Duodenal mucosa (tissue), 2 donors: ENCODE data around the gene CD99.

Experiments used
- H3K27ac ChIP-seq: one replicate; pipeline ENCODE4 v1.7.0; 2013; ENCODE audit warnings: low read depth, low read length
- H3K27me3 ChIP-seq, 2 donors: one replicate each; pipeline ENCODE4 v1.7.0; 2013; ENCODE audit warnings: low read length in 2 of 2, control low read depth in 1 of 2; ENCODE audit not compliant: insufficient read depth in 2 of 2, control insufficient read depth in 1 of 2
- H3K36me3 ChIP-seq, 2 donors: one replicate each; pipeline ENCODE4 v1.7.0; 2013; ENCODE audit warnings: low read length in 2 of 2, control low read depth in 1 of 2; ENCODE audit not compliant: insufficient read depth in 2 of 2, control insufficient read depth in 1 of 2
- H3K4me1 ChIP-seq, 2 donors: one replicate each; pipeline ENCODE4 v1.7.0; 2013; ENCODE audit warnings: low read length in 2 of 2, control low read depth in 1 of 2; ENCODE audit not compliant: insufficient read depth in 2 of 2, control insufficient read depth in 1 of 2
- H3K4me3 ChIP-seq, 2 donors: one replicate each; pipeline ENCODE4 v1.7.0; 2013; ENCODE audit warnings: low read length in 2 of 2, low read depth in 1 of 2
- H3K9ac ChIP-seq, 2 donors: one replicate each; pipeline ENCODE4 v1.7.0; 2013; ENCODE audit warnings: low read length in 2 of 2, low read depth in 1 of 2
- H3K9me3 ChIP-seq, 2 donors: one replicate each; pipeline ENCODE4 v1.7.0; 2013; ENCODE audit warnings: low read length in 2 of 2, control low read depth in 1 of 2; ENCODE audit not compliant: control insufficient read depth in 1 of 2

Gene CD99

GRCh38 chrX:2782778-2783177, 91.7 kb downstream of the CD99 start:
- H3K4me3 ChIP-seq = no peak overlapping the region
- no peak overlapping the region for H3K9ac ChIP-seq
- no peak overlapping the region for H3K27ac ChIP-seq
- no peaks in the 10 kb centered on the region for H3K27me3 ChIP-seq
- H3K4me1 ChIP-seq = no peaks in the 10 kb centered on the region
- H3K36me3 ChIP-seq = no peaks in the 10 kb centered on the region
- no peaks in the 10 kb centered on the region for H3K9me3 ChIP-seq

GRCh38 chrX:2784026-2784425, 92.9 kb downstream of the CD99 start:
- H3K27me3 ChIP-seq = no peaks in the 10 kb centered on the region
- H3K9me3 ChIP-seq = no peaks in the 10 kb centered on the region
- no peak overlapping the region for H3K4me3 ChIP-seq
- no peaks in the 10 kb centered on the region for H3K36me3 ChIP-seq
- no peaks in the 10 kb centered on the region for H3K4me1 ChIP-seq
- no peak overlapping the region for H3K9ac ChIP-seq
- no peak overlapping the region for H3K27ac ChIP-seq

- Histone ChIP-seq H3K4me1 (no peaks in the 10 kb centered on the region), H3K9me3 (no peaks in the 10 kb centered on the region), H3K4me3 (no peak overlapping the region), H3K9ac (no peak overlapping the region), H3K27ac (no peak overlapping the region), H3K27me3 (no peaks in the 10 kb centered on the region), H3K36me3 (no peaks in the 10 kb centered on the region)
Measured at GRCh38 chrX:2785538-2785937, 94.4 kb downstream of the CD99 start.

GRCh38 chrX:2788980-2789379, 97.9 kb downstream of the CD99 start:
- Histone ChIP-seq H3K9ac (no peak overlapping the region), H3K4me1 (no peaks in the 10 kb centered on the region), H3K9me3 (no peaks in the 10 kb centered on the region), H3K27ac (no peak overlapping the region), H3K4me3 (no peak overlapping the region), H3K27me3 (no peaks in the 10 kb centered on the region), H3K36me3 (no peaks in the 10 kb centered on the region)

- H3K9ac ChIP-seq = no peak overlapping the region
- no peaks in the 10 kb centered on the region for H3K9me3 ChIP-seq
- no peaks in the 10 kb centered on the region for H3K36me3 ChIP-seq
- H3K27me3 ChIP-seq = no peaks in the 10 kb centered on the region
- no peaks in the 10 kb centered on the region for H3K4me1 ChIP-seq
- H3K27ac ChIP-seq = no peak overlapping the region
- no peak overlapping the region for H3K4me3 ChIP-seq
Measured at GRCh38 chrX:2789569-2789968, 98.5 kb downstream of the CD99 start.
